Neuron (in vitro differentiated cells): ENCODE results near the gene DUSP22.
"Not testable (repeated sequence)": the region's sequence is repeated elsewhere in the genome, so short reads cannot be mapped to it uniquely, and the experiment has no call there.

ENCODE experiments used
- H2AFZ ChIP-seq: one replicate; pipeline ENCODE4 v1.6.1; 2013; ENCODE audit warnings: low read depth, mild to moderate bottlenecking, inconsistent platforms, low read length, moderate library complexity
- H3K27me3 ChIP-seq: one replicate; pipeline ENCODE4 v1.6.1; 2013; ENCODE audit warnings: low read length; ENCODE audit not compliant: insufficient read depth
- H3K36me3 ChIP-seq: one replicate; pipeline ENCODE4 v1.6.1; 2013; ENCODE audit warnings: low read length; ENCODE audit not compliant: insufficient read depth
- H3K4me1 ChIP-seq: one replicate; pipeline ENCODE4 v1.6.1; 2013; ENCODE audit warnings: low read length; ENCODE audit not compliant: insufficient read depth
- H3K4me3 ChIP-seq: 2 replicates; pipeline ENCODE4 v1.5.1; 2013; ENCODE audit warnings: mild to moderate bottlenecking, low read length, moderate library complexity
- H3K9me3 ChIP-seq: one replicate; pipeline ENCODE4 v1.6.1; 2013; ENCODE audit warnings: low read length

DUSP22 gene

GRCh38 chr6:374956-375355, 82.7 kb downstream of the DUSP22 start:
- no peak overlapping the region for H3K4me3 ChIP-seq
- H3K36me3 ChIP-seq, result no peaks in the 10 kb centered on the region
- peaks cover 8% of the 10 kb centered on the region for H3K27me3 ChIP-seq
- H3K9me3 ChIP-seq, result no peaks in the 10 kb centered on the region
- H3K4me1 ChIP-seq, result no peaks in the 10 kb centered on the region
- H2AFZ ChIP-seq, result no peak overlapping the region

GRCh38 chr6:376827-377640, 84.7 kb downstream of the DUSP22 start:
- Histone ChIP-seq H2AFZ (no peak overlapping the region), H3K4me1 (no peaks in the 10 kb centered on the region), H3K27me3 (peaks cover 19% of the 10 kb centered on the region), H3K4me3 (no peak overlapping the region), H3K9me3 (no peaks in the 10 kb centered on the region), H3K36me3 (no peaks in the 10 kb centered on the region)

DNA sequence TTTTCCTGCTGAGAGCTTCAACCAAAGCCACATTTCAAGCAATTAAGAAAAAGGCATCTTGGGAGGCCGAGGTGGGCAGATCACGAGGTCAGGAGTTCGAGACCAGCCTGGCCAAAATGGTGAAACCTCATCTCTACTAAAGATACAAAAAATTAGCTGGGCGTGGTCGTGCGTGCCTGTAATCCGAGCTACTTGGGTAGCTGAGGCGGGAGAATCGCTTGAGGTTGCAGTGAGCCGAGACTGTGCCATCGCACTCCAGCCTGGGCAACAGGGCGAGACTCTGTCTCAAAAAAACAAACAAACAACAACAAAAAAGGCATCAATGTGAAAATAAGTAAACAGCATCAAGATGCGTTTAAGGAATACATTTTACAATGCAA, 85.3 kb downstream of the DUSP22 start:
- H3K27me3 ChIP-seq, result peaks cover 22% of the 10 kb centered on the region

DNA sequence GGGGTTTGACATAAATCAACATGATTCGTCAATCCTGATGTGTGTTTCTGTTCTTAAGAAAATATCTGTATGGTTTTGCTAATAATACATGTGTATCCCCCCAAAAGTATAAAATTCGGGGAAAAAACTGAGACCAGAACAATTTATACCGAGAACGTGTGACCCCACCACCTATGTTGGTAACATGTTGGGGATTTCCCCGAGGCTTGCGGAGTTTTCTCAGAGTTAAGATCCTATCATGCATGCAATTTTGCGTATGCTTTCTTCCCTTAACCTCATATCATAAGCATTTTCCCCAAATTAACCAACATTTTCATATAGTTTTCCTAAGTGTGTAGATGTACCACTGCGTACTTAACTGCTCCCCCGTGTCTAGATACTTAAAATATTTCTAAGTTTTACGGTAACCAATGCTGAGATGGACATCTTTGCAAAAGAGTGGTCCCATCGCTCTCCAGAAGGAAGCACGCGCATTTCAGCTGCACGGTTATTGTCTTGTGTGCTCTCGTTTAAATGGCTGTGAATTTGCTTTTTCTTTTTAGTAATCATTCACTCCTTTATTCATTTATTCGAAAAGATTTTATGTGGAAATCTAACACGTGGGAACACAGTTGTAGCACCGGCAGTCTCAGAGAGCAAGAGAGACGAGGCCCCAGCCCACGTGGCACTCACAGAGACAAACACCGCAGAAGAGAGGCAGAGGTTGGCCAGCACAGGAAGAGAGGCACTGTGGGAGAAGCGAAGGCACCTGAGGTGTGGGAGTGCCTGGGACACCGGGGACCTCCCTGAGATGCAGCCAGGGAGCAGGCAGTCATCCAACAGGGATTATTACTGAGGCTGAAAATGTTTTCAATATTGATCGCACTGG, 86.0 kb downstream of the DUSP22 start:
- Histone ChIP-seq H3K36me3 (no peaks in the 10 kb centered on the region), H3K9me3 (no peaks in the 10 kb centered on the region), H3K4me3 (no peak overlapping the region), H3K27me3 (peaks cover 22% of the 10 kb centered on the region), H2AFZ (no peak overlapping the region), H3K4me1 (no peaks in the 10 kb centered on the region)

More for the DNA sequence above, 85.3 kb downstream of the DUSP22 start:
- not testable (repeated sequence) for H3K36me3 ChIP-seq, H3K9me3 ChIP-seq, H2AFZ ChIP-seq, H3K4me3 ChIP-seq, H3K4me1 ChIP-seq

- H3K27me3 ChIP-seq, result peaks cover 27% of the 10 kb centered on the region
- H3K9me3 ChIP-seq, result no peaks in the 10 kb centered on the region
These were observed 86.7 kb downstream of the DUSP22 start for GRCh38 chr6:378958-379409.

DNA sequence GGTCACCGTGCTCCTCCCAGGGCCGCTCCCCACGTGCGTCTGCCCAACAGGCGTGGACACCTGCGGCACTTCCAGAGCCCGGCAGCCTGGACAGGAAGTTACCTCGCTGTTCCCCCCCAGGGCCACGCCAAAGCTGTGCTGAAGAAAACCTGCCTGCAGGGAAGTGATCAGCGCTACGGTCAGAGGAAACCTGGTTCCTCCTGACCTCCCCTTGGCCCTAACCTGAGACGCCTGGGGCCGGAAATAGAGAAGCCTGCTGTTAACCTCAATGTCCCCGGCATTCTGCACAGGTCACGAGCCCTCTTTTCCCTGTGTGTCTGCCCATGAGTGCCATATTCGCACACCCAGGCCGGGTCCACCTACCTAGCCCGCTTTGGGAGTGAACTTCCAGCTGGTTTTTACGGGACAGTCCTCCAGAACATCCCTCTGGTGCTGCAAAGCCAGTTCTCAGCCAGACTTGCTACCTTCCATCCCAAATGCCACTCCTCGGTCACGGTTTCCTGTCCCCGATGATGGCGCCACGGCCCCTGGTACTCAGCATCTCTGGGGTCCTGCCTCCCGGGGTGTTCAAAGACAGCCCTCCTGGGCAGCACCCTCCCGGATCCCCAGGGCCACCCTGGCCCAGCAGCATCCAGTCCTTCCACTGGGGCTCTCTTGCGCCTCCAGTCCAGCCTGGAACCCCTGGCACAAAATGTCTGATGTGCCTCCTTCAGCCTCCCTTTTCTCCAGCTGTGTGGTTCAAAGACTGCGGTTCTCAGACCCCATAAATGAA, 87.3 kb downstream of the DUSP22 start:
- no peaks in the 10 kb centered on the region for H3K36me3 ChIP-seq
- H3K4me3 ChIP-seq, result no peak overlapping the region
- H3K27me3 ChIP-seq, result peaks cover 32% of the 10 kb centered on the region
- H2AFZ ChIP-seq, result no peak overlapping the region
- H3K4me1 ChIP-seq, result no peaks in the 10 kb centered on the region
- H3K9me3 ChIP-seq, result no peaks in the 10 kb centered on the region

More at GRCh38 chr6:378958-379409, 86.7 kb downstream of the DUSP22 start:
- Histone ChIP-seq H2AFZ (no peak overlapping the region), H3K4me1 (no peaks in the 10 kb centered on the region), H3K4me3 (no peak overlapping the region), H3K36me3 (no peaks in the 10 kb centered on the region)

DNA sequence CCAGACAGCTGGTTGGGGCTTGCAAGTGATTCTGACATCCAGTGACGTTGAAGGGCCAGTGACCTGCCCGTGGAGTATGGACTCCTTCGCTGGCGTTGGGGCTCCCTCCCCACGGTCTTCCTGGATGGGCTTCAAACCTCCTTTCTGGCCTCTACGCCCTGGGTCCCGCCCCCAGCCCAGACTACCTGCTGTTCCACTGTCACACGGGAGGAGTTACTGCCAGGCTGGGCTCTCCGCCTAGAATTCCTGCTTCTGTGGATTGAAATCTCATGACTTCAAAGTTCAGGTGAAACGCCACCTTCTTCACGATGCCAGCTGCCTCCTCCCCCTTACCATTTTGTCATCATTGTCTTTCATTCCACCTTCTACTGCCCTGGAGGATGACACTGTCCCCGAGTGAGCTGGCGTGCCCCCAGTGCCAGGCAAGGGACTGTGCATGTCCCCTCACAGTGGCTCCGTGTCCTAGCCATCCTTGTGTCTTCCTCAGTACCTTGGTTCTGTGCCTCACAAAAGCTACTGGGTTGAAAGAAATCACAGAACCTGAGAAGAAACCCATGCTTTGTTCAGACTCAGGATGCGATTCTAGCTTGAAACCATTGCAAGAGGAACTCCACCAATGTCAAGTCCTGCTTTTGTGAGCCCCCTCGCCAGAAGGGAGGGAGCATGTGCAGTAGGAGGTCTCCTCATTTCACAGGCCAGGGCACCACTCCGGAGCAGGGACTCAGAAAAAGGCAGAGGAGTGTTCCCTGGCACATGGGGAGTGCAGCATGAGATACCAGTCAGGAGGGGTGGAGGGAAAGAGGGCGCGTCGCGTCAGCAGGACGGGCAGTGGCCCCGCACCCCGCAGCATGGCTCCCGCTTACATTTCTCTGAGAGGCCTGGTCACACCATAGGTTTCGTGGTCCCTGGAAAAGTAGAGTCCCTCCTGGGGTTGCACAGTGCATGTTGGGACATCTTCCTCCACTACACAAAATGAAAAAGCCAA, 88.2 kb downstream of the DUSP22 start:
- no peak overlapping the region for H2AFZ ChIP-seq
- H3K36me3 ChIP-seq, result no peaks in the 10 kb centered on the region
- peaks cover 33% of the 10 kb centered on the region for H3K27me3 ChIP-seq
- no peaks in the 10 kb centered on the region for H3K4me1 ChIP-seq
- no peaks in the 10 kb centered on the region for H3K9me3 ChIP-seq
- H3K4me3 ChIP-seq, result no peak overlapping the region

GRCh38 chr6:381742-382461, 89.6 kb downstream of the DUSP22 start:
- Histone ChIP-seq H3K4me3 (no peak overlapping the region), H3K9me3 (no peaks in the 10 kb centered on the region), H3K4me1 (no peaks in the 10 kb centered on the region), H3K27me3 (peaks cover 43% of the 10 kb centered on the region), H3K36me3 (no peaks in the 10 kb centered on the region), H2AFZ (no peak overlapping the region)

DNA sequence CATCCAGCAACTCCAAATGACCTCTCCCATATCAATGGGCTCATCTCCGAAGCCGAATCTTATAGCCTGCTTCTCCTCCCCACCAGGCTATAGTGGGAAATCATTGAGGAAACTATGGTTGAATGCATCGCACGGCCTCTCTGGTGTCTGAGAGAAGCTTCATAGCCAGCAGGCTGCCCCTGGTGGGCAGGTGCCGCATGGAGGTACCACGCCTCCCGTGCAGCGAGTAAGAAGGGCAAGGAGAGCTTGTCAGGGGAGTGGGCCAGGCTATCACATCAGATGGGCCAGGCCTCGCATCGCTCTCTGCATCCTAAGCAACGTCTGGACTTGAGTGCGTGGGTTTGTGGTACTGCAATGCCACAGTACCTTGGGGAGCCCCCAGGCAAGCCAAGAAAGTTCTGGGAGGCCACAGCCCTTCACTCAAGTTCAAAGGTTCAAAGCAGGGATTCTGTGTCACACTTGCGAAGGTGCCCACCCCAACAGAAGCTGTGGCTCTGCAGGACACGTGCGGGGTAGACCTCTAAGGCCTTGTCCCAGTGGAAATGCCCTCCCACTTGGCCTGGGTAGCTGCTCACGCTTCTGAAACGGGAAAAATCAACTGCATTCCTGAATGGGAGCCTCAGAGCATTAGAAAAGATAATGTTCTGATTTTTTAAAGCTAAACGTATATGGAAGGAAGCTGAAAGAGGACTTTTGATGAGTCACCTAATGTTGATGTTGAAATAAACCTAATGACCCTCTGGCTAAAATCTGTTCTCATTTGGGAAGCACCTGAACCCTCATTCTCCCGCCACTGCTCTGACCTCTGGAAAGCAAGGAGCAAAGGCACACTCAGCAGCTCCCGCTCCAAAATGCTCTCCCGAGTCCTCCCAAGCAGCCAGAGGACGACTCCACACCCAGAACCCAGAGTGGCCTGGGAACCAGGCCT, 90.9 kb downstream of the DUSP22 start:
- Histone ChIP-seq H3K36me3 (no peaks in the 10 kb centered on the region), H3K9me3 (no peaks in the 10 kb centered on the region), H3K27me3 (peaks cover 52% of the 10 kb centered on the region)

DNA sequence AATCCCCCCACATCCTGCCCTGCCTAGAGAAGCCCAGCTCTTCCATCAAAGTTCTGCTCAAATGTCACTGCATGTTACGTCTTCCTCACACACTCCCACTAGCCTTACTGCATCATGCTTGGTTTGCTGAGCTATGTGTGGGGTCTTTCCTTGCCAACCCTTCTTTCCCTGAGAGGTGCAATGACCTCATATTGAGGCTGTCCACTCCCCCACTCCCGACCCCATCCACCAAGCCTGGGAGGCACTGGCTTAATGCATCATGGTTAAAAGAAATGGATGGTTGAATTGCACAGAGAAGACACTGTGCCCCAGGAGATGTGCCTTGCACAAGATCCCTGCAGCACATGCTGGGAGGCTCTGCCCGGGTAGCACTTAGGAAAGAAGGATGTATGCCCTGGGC, 91.6 kb downstream of the DUSP22 start:
- Histone ChIP-seq H3K4me3 (no peak overlapping the region), H3K9me3 (no peaks in the 10 kb centered on the region), H2AFZ (no peak overlapping the region), H3K36me3 (no peaks in the 10 kb centered on the region), H3K4me1 (no peaks in the 10 kb centered on the region), H3K27me3 (peaks cover 55% of the 10 kb centered on the region)

More for the DNA sequence above, 90.9 kb downstream of the DUSP22 start:
- Histone ChIP-seq H3K4me3 (no peak overlapping the region), H2AFZ (no peak overlapping the region), H3K4me1 (no peaks in the 10 kb centered on the region)

DNA sequence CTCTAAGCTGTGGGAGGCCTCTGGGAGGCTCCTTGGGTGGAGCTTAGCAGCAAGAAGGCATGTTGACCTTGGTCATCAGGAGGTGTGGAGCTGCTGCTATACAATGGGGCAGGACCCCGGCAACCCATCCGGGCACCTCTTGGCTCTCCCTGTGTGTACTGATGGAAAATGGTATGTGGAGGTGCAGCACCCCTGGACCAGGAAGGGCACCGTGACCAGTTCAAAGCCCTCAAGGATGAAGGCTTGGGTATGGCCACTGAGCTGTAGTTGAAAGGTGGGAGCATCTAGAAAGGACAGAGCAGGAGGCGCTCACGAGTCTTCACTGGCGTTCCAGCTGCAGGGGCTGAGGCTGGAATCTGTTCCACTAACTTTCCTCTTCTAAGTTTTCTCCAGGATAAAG, 92.6 kb downstream of the DUSP22 start:
- H2AFZ ChIP-seq, result no peak overlapping the region
- no peaks in the 10 kb centered on the region for H3K4me1 ChIP-seq
- no peaks in the 10 kb centered on the region for H3K9me3 ChIP-seq
- peaks cover 62% of the 10 kb centered on the region for H3K27me3 ChIP-seq
- no peak overlapping the region for H3K4me3 ChIP-seq
- H3K36me3 ChIP-seq, result no peaks in the 10 kb centered on the region
